ENCODE data around the gene C10orf62.
A peak's percentile ranks its signal among the peaks of the same experiment; 100 is the strongest.

DNA sequence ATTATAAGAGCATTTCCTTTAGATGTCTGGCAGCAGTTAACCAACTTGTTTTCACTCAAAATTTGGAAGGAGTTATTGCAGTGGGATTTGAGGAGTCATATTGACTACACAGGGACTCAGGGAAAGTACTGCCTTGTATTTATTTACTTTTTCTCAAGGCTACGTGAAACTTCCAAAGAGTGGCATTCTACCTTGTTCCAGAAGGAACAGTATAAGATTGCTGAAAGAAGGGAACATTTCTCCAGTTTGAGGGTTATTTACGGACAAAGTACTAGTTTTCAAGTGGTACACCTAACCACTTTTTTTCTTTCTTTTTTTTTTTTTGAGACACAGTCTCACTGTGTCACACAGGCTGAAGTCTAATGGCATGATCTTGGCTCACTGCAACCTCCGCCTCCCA lies 38.7 kb downstream of the C10orf62 start:
- TF ChIP-seq POLR2AphosphoS5 (IDR thresholded peaks at IDR 0.05) = no peak
- TF ChIP-seq, protein P1, sequence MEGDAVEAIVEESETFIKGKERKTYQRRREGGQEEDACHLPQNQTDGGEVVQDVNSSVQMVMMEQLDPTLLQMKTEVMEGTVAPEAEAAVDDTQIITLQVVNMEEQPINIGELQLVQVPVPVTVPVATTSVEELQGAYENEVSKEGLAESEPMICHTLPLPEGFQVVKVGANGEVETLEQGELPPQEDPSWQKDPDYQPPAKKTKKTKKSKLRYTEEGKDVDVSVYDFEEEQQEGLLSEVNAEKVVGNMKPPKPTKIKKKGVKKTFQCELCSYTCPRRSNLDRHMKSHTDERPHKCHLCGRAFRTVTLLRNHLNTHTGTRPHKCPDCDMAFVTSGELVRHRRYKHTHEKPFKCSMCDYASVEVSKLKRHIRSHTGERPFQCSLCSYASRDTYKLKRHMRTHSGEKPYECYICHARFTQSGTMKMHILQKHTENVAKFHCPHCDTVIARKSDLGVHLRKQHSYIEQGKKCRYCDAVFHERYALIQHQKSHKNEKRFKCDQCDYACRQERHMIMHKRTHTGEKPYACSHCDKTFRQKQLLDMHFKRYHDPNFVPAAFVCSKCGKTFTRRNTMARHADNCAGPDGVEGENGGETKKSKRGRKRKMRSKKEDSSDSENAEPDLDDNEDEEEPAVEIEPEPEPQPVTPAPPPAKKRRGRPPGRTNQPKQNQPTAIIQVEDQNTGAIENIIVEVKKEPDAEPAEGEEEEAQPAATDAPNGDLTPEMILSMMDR (IDR thresholded peaks at IDR 0.05) = no peak
- no peak for TF ChIP-seq POLR2A (IDR thresholded peaks at IDR 0.05)
- peak in 1 of 4 donors; percentile 45 for TF ChIP-seq EP300 (IDR thresholded peaks at IDR 0.05)
